Bladder microvascular endothelial cell (primary cell): ENCODE data around the gene HCAR1. TPM values are rescaled to one million over a fixed set of nuclear protein-coding genes. Genes with fewer than 3 reads are reported as not detected.

Source experiments
- total RNA-seq: library from RNA; depleted of rRNA; stranded (reverse); fragments of >200 nt; gene quantifications from 2 replicates; pipeline ENCODE4 v1.2.3, GENCODE V29; 2014

HCAR1 gene
- under 0.01 TPM in 1 of 2 replicates, not detected in the other for total RNA-seq

GRCh38 chr12:122730215-122731014 is at the start of gene HCAR1:
Gene HCAR1, minus strand, starts transcription at chr12:122730844. Its CDS starts 505 bp downstream, at chr12:122730339.

DNA sequence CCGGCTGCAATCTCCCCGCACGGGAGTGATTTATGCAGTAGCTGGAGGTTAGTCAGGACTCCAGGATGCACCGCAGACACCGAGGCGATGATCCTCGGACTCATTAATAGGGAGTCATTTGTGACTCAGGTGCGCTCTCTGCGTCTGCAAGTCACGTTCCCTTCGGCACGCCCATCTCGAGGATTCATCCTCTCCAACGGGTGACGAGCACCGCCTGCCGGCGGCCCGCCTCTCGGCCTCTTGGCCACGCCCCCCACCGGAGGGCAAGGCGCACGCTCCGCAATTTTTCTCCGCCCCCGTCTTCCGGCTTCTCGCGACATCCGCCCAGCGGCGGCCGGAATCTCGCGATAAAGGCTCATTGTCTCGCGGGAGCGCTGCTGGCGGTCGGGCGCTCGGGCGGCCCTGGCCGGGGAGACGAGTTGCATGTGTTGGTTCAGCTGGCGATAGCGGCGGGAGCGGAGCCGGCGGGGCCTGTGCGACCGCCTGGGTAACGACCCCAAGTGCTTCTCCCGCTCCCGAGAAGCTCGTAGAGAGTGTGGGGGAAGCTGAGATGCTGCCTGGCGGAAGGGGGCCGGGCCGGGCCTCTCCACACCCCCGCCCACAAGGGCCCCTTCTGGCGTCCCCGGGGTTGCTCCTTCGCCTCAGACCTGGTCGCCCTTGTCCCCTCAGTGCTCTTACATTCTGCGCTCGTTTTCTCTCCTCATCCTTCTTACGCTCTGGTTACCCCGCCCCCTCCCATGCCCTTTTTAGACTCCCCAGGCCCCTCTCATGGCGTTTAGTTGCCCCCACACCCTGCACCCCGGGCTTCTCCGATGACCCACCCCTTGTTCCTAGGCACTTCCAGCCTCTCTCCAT is 22.0 kb upstream of the HCAR1 start, which contains the start of gene DENR:
DENR (plus strand) TSS at position 361 of the 855 bp plus-strand sequence. CDS start 878 bp downstream, outside the sequence.

GRCh38 chr12:122716658-122717057 is 14.0 kb downstream of the HCAR1 start, which contains the start of gene HCAR3:
Gene HCAR3, minus strand, starts transcription at chr12:122716811. Its CDS starts 74 bp downstream, at chr12:122716737.

GRCh38 chr12:122702890-122703611 is 27.6 kb downstream of the HCAR1 start, which contains the start of gene HCAR2:
Gene HCAR2, minus strand, starts transcription at chr12:122703357. Its CDS starts 74 bp downstream, at chr12:122703283.

Other genes starting within 250 kb of the HCAR1 start
- gene ZCCHC8, start 229.9 kb downstream of the HCAR1 start, total RNA-seq = 10.0 and 20.6 TPM in 2 replicates
- gene RSRC2, start 203.9 kb downstream of the HCAR1 start, total RNA-seq = 33.8 and 70.3 TPM in 2 replicates
- 24.1 and 34.0 TPM in 2 replicates for gene KNTC1, start 203.6 kb downstream of the HCAR1 start, total RNA-seq
- gene HCAR2, start 27.5 kb downstream of the HCAR1 start, total RNA-seq = not detected in 2 replicates
- not detected in 2 replicates for gene HCAR3, start 14.0 kb downstream of the HCAR1 start, total RNA-seq
- 20.9 and 33.1 TPM in 2 replicates for gene DENR, start 22.0 kb upstream of the HCAR1 start, total RNA-seq
- 0.31 and 0.32 TPM in 2 replicates for gene CCDC62, start 43.7 kb upstream of the HCAR1 start, total RNA-seq
- gene HIP1R, start 104.6 kb upstream of the HCAR1 start, total RNA-seq = 140 and 161 TPM in 2 replicates
- 12.1 and 20.4 TPM in 2 replicates for gene VPS37B, start 165.3 kb upstream of the HCAR1 start, total RNA-seq
- 9.1 and 12.8 TPM in 2 replicates for gene ABCB9, start 235.6 kb upstream of the HCAR1 start, total RNA-seq
- gene OGFOD2, start 244.4 kb upstream of the HCAR1 start, total RNA-seq = 7.9 and 11.8 TPM in 2 replicates
- gene ARL6IP4, start 249.8 kb upstream of the HCAR1 start, total RNA-seq = 210 and 234 TPM in 2 replicates